ENCODE data around the gene PEX7. TPM values are rescaled to one million over a fixed set of nuclear protein-coding genes. Genes with fewer than 3 reads are reported as not detected.

Gene PEX7
- total and polyA plus RNA-seq, 2 of the 8 experiments (the other 6 are each of a cell fraction or from before 2014, with no cell fraction given), result 6.4 to 11.0 TPM

- Histone ChIP-seq H3K79me2 (ENCODE audit: control insufficient read depth in 1 of 2, insufficient read depth in 2 of 2, low read length in 2 of 2) (no peaks in the 10 kb centered on the region), H3K23ac (ENCODE audit: insufficient read length) (no peak overlapping the region), H3K4me3 (ENCODE audit: extremely low read depth in 1 of 4, insufficient read depth in 2 of 4, low read depth in 3 of 4, low read length in 4 of 4) (no peak overlapping the region), H2BK12ac (ENCODE audit: low read depth, low read length) (peak overlapping the region; percentile 98), H3K4me2 (ENCODE audit: insufficient read depth in 1 of 2, low read depth in 2 of 2, low read length in 2 of 2) (peak overlapping the region in 1 of 2 experiments; percentile 9; a peak in 2 of 4 replicates), H3K36me3 (ENCODE audit: control insufficient read depth in 2 of 4, insufficient read depth in 4 of 4, low read length in 3 of 4) (no peaks in the 10 kb centered on the region), H2BK5ac (ENCODE audit: low read depth, low read length) (peak overlapping the region; percentile 78; the same call in 1 of the 2 replicates), H4K91ac (replicated peaks; ENCODE audit: insufficient read length, low read length) (peak overlapping the region; percentile 94), H4K20me1 (replicated peaks in 1 of 2; ENCODE audit: control insufficient read depth in 1 of 2, insufficient read depth in 2 of 2, low read length in 2 of 2) (no peaks in the 10 kb centered on the region), H2BK15ac (ENCODE audit: low read length) (peak overlapping the region; percentile 77; the same call in 1 of the 2 replicates), H4K5ac (ENCODE audit: insufficient read length, low read depth, low read length) (peak overlapping the region; percentile 2), H3K9ac (replicated peaks in 1 of 4; ENCODE audit: extremely low read depth in 1 of 4, low read depth in 3 of 4, low read length in 3 of 4) (no peak overlapping the region; a peak in 1 of 7 replicates), H3K23me2 (ENCODE audit: low read depth, low read length) (no peaks in the 10 kb centered on the region), H2BK120ac (replicated peaks; ENCODE audit: low read depth, low read length) (peak overlapping the region; percentile 70), H2AK5ac (ENCODE audit: low read depth, low read length) (peak overlapping the region; percentile 30; the same call in 1 of the 2 replicates), H2BK20ac (ENCODE audit: low read length) (peak overlapping the region; percentile 92; the same call in 1 of the 2 replicates), H3K14ac (ENCODE audit: insufficient read length) (no peak overlapping the region), H3K4ac (replicated peaks; ENCODE audit: insufficient read length, low read depth, low read length) (no peak overlapping the region), H4K8ac (ENCODE audit: extremely low read depth, insufficient read depth, low read length) (peak overlapping the region; percentile 66; the same call in 1 of the 2 replicates), H3K9me3 (ENCODE audit: insufficient read depth in 2 of 2, low read depth in 1 of 2, low read length in 1 of 2) (no peaks in the 10 kb centered on the region), H3K27ac (ENCODE audit: low read depth, low read length) (no peak overlapping the region), H3K4me1 (replicated peaks in 1 of 4; ENCODE audit: control insufficient read depth in 3 of 4, insufficient read depth in 4 of 4, low read length in 3 of 4) (peaks cover 0 to 33% (median 16%) of the 10 kb centered on the region in 4 experiments; a peak in 6 of 7 replicates), H2AFZ (ENCODE audit: low read length) (0 out of 2 replicates have a peak overlapping the region, but pooled peaks have one; percentile 25), H3K79me1 (ENCODE audit: low read depth, low read length) (no peaks in the 10 kb centered on the region), H3K18ac (ENCODE audit: extremely low read depth, low read length) (peak overlapping the region; percentile 91), H3K27me3 (replicated peaks in 1 of 4; ENCODE audit: control insufficient read depth in 3 of 4, extremely low read depth in 1 of 4, insufficient read depth in 3 of 4, low read length in 3 of 4) (no peaks in the 10 kb centered on the region), H3K56ac (replicated peaks; ENCODE audit: insufficient read length, low read depth, low read length) (no peak overlapping the region)
- WGBS, 2 experiments (ENCODE audit: extremely low coverage in 1 of 2, insufficient coverage in 1 of 2, insufficient read length in 1 of 2, insufficient replicate concordance in 2 of 2, low coverage in 1 of 2, low lambda C conversion rate in 2 of 2, missing lambda C conversion rate in 1 of 2), result 58% methylated on average over 14 of the region's 14 CpGs; no CpG with 5 or more reads in 1 of the 2 experiments
- POLR2A ChIA-PET (ENCODE audit: partially characterized antibody), result interaction anchor here (0.7 to 4.6 kb wide), 6 partner anchors 13 to 130 kb away, joined by 3 to 26 read pairs (median 4); partner anchors contain the start of gene SLC35D3
- CTCF ChIA-PET (ENCODE audit: partially characterized antibody), result interaction anchor here (0.7 to 5.1 kb wide), 13 partner anchors 8 to 642 kb away, joined by 3 to 41 read pairs (median 4); partner anchors contain the start of gene SLC35D3
- peak in 1 of 2 experiments; percentile 65 for DNase-seq (ENCODE audit: low read depth in 1 of 2, low spot score in 2 of 2)
- FAIRE-seq, result peak; percentile 39
- TF ChIP-seq RBBP5 (IDR thresholded peaks at IDR 0.05; ENCODE audit: borderline replicate concordance, low read depth, low read length), result no peak
- TF ChIP-seq ZNF274 (IDR thresholded peaks at IDR 0.05; ENCODE audit: borderline replicate concordance, extremely low read depth, low read length), result no peak
- TF ChIP-seq MAX (IDR thresholded peaks at IDR 0.05), result peak; percentile 90
- TF ChIP-seq E2F6 (IDR thresholded peaks at IDR 0.05), result peak; percentile 86
These were observed 137.1 kb downstream of the PEX7 start for GRCh38 chr6:136959471-136959891.

Data from H1 (cell line).